Measurements from ENCODE around the gene OLFML3. TPM values are rescaled to one million over a fixed set of nuclear protein-coding genes. Genes with fewer than 3 reads are reported as not detected.

OLFML3 gene
- total and polyA plus RNA-seq, 2 of the 8 experiments (the other 6 are each of a cell fraction or from before 2014, with no cell fraction given): 56.0 to 72.3 TPM

- no peak overlapping the region for H2AK5ac ChIP-seq (ENCODE audit: low read depth, low read length)
- no peaks in the 10 kb centered on the region for H4K20me1 ChIP-seq (replicated peaks in 1 of 2; ENCODE audit: control insufficient read depth in 1 of 2, insufficient read depth in 2 of 2, low read length in 2 of 2)
- no peak overlapping the region for H2BK120ac ChIP-seq (replicated peaks; ENCODE audit: low read depth, low read length)
- no peak overlapping the region for H3K18ac ChIP-seq (ENCODE audit: extremely low read depth, low read length)
- no peaks in the 10 kb centered on the region for H3K79me1 ChIP-seq (ENCODE audit: low read depth, low read length)
- WGBS, 2 experiments (ENCODE audit: extremely low coverage in 1 of 2, insufficient coverage in 1 of 2, insufficient read length in 1 of 2, insufficient replicate concordance in 2 of 2, low coverage in 1 of 2, low lambda C conversion rate in 2 of 2, missing lambda C conversion rate in 1 of 2): 94% methylated on average over 12 of the region's 12 CpGs; no CpG with 5 or more reads in 1 of the 2 experiments
- H3K27me3 ChIP-seq (replicated peaks in 1 of 4; ENCODE audit: control insufficient read depth in 3 of 4, extremely low read depth in 1 of 4, insufficient read depth in 3 of 4, low read length in 3 of 4): no peaks in the 10 kb centered on the region
- H2BK15ac ChIP-seq (ENCODE audit: low read length): no peak overlapping the region
- ChIA-PET CTCF (ENCODE audit: partially characterized antibody) (interaction anchor here (0.8 to 3.5 kb wide), 9 partner anchors 11 to 319 kb away, joined by 3 to 31 read pairs (median 6); partner anchors contain the start of genes HIPK1 and OLFML3), POLR2A (ENCODE audit: partially characterized antibody) (interaction anchor here (0.7 kb wide), 1 partner anchor 34 kb away, joined by 3 read pairs; the partner anchor contains the start of gene HIPK1)
- no peaks in the 10 kb centered on the region; a peak in 2 of 7 replicates for H3K4me1 ChIP-seq (replicated peaks in 1 of 4; ENCODE audit: control insufficient read depth in 3 of 4, insufficient read depth in 4 of 4, low read length in 3 of 4)
- H3K36me3 ChIP-seq (ENCODE audit: control insufficient read depth in 2 of 4, insufficient read depth in 4 of 4, low read length in 3 of 4): peaks cover 8 to 47% (median 26%) of the 10 kb centered on the region in 4 experiments
- FAIRE-seq: no peak
- H3K4ac ChIP-seq (replicated peaks; ENCODE audit: insufficient read length, low read depth, low read length): no peak overlapping the region
- H3K9ac ChIP-seq (replicated peaks in 1 of 4; ENCODE audit: extremely low read depth in 1 of 4, low read depth in 3 of 4, low read length in 3 of 4): peak overlapping the region in 1 of 4 experiments; percentile 46; a peak in 1 of 7 replicates
- no peak overlapping the region for H4K8ac ChIP-seq (ENCODE audit: extremely low read depth, insufficient read depth, low read length)
- H2BK12ac ChIP-seq (ENCODE audit: low read depth, low read length): no peak overlapping the region
- no peaks in the 10 kb centered on the region for H3K79me2 ChIP-seq (ENCODE audit: control insufficient read depth in 1 of 2, insufficient read depth in 2 of 2, low read length in 2 of 2)
- no peak overlapping the region for H3K14ac ChIP-seq (ENCODE audit: insufficient read length)
- H3K23me2 ChIP-seq (ENCODE audit: low read depth, low read length): no peaks in the 10 kb centered on the region
- no peak overlapping the region for H3K4me3 ChIP-seq (ENCODE audit: extremely low read depth in 1 of 4, insufficient read depth in 2 of 4, low read depth in 3 of 4, low read length in 4 of 4)
- no peak overlapping the region for H2AFZ ChIP-seq (ENCODE audit: low read length)
- H3K56ac ChIP-seq (replicated peaks; ENCODE audit: insufficient read length, low read depth, low read length): no peak overlapping the region
- no peaks in the 10 kb centered on the region for H3K9me3 ChIP-seq (ENCODE audit: insufficient read depth in 2 of 2, low read depth in 1 of 2, low read length in 1 of 2)
- no peak overlapping the region for H4K5ac ChIP-seq (ENCODE audit: insufficient read length, low read depth, low read length)
- H2BK5ac ChIP-seq (ENCODE audit: low read depth, low read length): no peak overlapping the region
- no peak overlapping the region for H2BK20ac ChIP-seq (ENCODE audit: low read length)
- H3K23ac ChIP-seq (ENCODE audit: insufficient read length): no peak overlapping the region
- no peak overlapping the region for H3K4me2 ChIP-seq (ENCODE audit: insufficient read depth in 1 of 2, low read depth in 2 of 2, low read length in 2 of 2)
- H4K91ac ChIP-seq (replicated peaks; ENCODE audit: insufficient read length, low read length): no peak overlapping the region
- no peak overlapping the region for H3K27ac ChIP-seq (ENCODE audit: low read depth, low read length)
- no peak for DNase-seq (ENCODE audit: low read depth in 1 of 2, low spot score in 2 of 2)
- TF ChIP-seq RAD21 (IDR thresholded peaks at IDR 0.05 in 1 of 2, conservative IDR thresholded peaks at IDR 0.05 in 1 of 2; ENCODE audit: low read depth in 2 of 2, low read length in 2 of 2) (peak; percentile 29 to 37; a peak in 2 of 4 replicates), SP1 (IDR thresholded peaks at IDR 0.05; ENCODE audit: low read depth, low read length) (no peak), TBP (IDR thresholded peaks at IDR 0.05; ENCODE audit: low read depth, low read length) (no peak), SIX5 (IDR thresholded peaks at IDR 0.05; ENCODE audit: low read depth, low read length) (no peak)
These were observed 15.9 kb upstream of the OLFML3 start for GRCh38 chr1:113963281-113963906.

All from H1 (cell line).